ENCODE results near the gene TRIM26. TPM values are rescaled to one million over a fixed set of nuclear protein-coding genes. Genes with fewer than 3 reads are reported as not detected.

Gene TRIM26
- total and polyA plus RNA-seq, 2 experiments from 2014 or later, result 11.0 to 38.0 TPM

- H3K4me3 Mint-ChIP-seq, result no peak overlapping the region
- Histone ChIP-seq H3K4me3 (no peak overlapping the region), H3K36me3 (ENCODE audit: insufficient read depth) (no peaks in the 10 kb centered on the region), H3K9me2 (ENCODE audit: insufficient read depth) (peaks cover 2% of the 10 kb centered on the region; the same call in 1 of the 2 replicates), H4K20me1 (replicated peaks; ENCODE audit: insufficient read depth) (no peaks in the 10 kb centered on the region), H3K27me3 (ENCODE audit: insufficient read depth) (0 out of 2 replicates have a peak, but pooled peaks cover 3% of the 10 kb centered on the region), H2AFZ (no peak overlapping the region), H3K79me2 (replicated peaks; ENCODE audit: insufficient read depth) (no peaks in the 10 kb centered on the region), H3F3A (replicated peaks; ENCODE audit: low read depth) (no peaks in the 10 kb centered on the region), H3K27ac (ENCODE audit: low read depth) (no peak overlapping the region), H3K4me1 (ENCODE audit: insufficient read depth) (no peaks in the 10 kb centered on the region), H3K4me2 (no peak overlapping the region)
- H3K9me3 Mint-ChIP-seq, result no peaks in the 10 kb centered on the region
- TF ChIP-seq, protein P1, sequence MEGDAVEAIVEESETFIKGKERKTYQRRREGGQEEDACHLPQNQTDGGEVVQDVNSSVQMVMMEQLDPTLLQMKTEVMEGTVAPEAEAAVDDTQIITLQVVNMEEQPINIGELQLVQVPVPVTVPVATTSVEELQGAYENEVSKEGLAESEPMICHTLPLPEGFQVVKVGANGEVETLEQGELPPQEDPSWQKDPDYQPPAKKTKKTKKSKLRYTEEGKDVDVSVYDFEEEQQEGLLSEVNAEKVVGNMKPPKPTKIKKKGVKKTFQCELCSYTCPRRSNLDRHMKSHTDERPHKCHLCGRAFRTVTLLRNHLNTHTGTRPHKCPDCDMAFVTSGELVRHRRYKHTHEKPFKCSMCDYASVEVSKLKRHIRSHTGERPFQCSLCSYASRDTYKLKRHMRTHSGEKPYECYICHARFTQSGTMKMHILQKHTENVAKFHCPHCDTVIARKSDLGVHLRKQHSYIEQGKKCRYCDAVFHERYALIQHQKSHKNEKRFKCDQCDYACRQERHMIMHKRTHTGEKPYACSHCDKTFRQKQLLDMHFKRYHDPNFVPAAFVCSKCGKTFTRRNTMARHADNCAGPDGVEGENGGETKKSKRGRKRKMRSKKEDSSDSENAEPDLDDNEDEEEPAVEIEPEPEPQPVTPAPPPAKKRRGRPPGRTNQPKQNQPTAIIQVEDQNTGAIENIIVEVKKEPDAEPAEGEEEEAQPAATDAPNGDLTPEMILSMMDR (conservative IDR thresholded peaks at IDR 0.05; ENCODE audit: low read depth in 2 of 2), result peak; percentile 44 to 84
- no peak for TF ChIP-seq POLR2AphosphoS5 (IDR thresholded peaks at IDR 0.05; ENCODE audit: low read depth)
- H3K27ac Mint-ChIP-seq, result no peak overlapping the region
- ATAC-seq, result peak; percentile 84
- no peaks in the 10 kb centered on the region for H3K36me3 Mint-ChIP-seq (ENCODE audit: low read depth)
- no peaks in the 10 kb centered on the region for H3K4me1 Mint-ChIP-seq
- peaks cover 3% of the 10 kb centered on the region for H3K27me3 Mint-ChIP-seq (ENCODE audit: insufficient read depth, low read depth, poor library complexity)
- peak; percentile 60 for DNase-seq (ENCODE audit: low spot score)
Measured at GRCh38 chr6:30238178-30238795, 25.1 kb upstream of the TRIM26 start.

DNA sequence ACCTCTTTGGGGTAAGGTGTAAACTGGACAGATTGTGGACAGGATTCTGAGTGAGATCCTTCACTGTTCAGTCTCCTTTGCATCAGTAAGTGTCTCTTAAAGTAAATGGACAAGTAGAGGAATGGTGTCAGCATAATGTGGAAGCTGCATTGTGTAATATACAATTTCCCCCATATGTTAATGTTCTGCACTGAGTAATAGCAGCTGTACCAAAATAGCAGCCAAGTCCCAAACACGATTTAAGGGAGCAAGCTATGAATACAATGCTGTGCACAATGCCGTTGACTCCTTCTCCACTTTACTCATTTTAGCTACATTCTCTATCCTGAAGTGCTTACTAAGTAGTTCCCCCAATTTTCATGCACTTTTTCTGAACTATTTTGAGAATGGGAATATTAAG is 21.1 kb upstream of the TRIM26 start:
- Histone ChIP-seq H3K9me2 (ENCODE audit: insufficient read depth) (peaks cover 2% of the 10 kb centered on the region; the same call in 1 of the 2 replicates), H3K4me1 (ENCODE audit: insufficient read depth) (no peaks in the 10 kb centered on the region), H3F3A (replicated peaks; ENCODE audit: low read depth) (no peaks in the 10 kb centered on the region), H3K79me2 (replicated peaks; ENCODE audit: insufficient read depth) (no peaks in the 10 kb centered on the region), H3K27ac (ENCODE audit: low read depth) (no peak overlapping the region), H3K36me3 (ENCODE audit: insufficient read depth) (no peaks in the 10 kb centered on the region), H3K27me3 (ENCODE audit: insufficient read depth) (0 out of 2 replicates have a peak, but pooled peaks cover 3% of the 10 kb centered on the region), H2AFZ (no peak overlapping the region), H3K4me2 (no peak overlapping the region), H4K20me1 (replicated peaks; ENCODE audit: insufficient read depth) (no peaks in the 10 kb centered on the region), H3K4me3 (no peak overlapping the region)
- Mint-ChIP-seq H3K27me3 (ENCODE audit: insufficient read depth, low read depth, poor library complexity) (peaks cover 3% of the 10 kb centered on the region), H3K27ac (no peak overlapping the region), H3K4me3 (no peak overlapping the region), H3K36me3 (ENCODE audit: low read depth) (no peaks in the 10 kb centered on the region), H3K9me3 (no peaks in the 10 kb centered on the region), H3K4me1 (no peaks in the 10 kb centered on the region)
- ATAC-seq (no peak), DNase-seq (ENCODE audit: low spot score) (no peak)
- TF ChIP-seq NANOG (IDR thresholded peaks at IDR 0.05; ENCODE audit: borderline replicate concordance) (no peak), STAT1 (IDR thresholded peaks at IDR 0.05; ENCODE audit: unreplicated experiment) (no peak), EZH2phosphoT487 (IDR thresholded peaks at IDR 0.05; ENCODE audit: unreplicated experiment) (no peak), ZNF114 (CRISPR knock-in tag; IDR thresholded peaks at IDR 0.05) (no peak), CREB1 (CRISPR knock-in tag; IDR thresholded peaks at IDR 0.05; ENCODE audit: low read depth) (no peak), POLR2AphosphoS5 (IDR thresholded peaks at IDR 0.05; ENCODE audit: low read depth) (no peak), JUNB (IDR thresholded peaks at IDR 0.05; ENCODE audit: unreplicated experiment) (no peak)
- TF ChIP-seq, protein P1 (conservative IDR thresholded peaks at IDR 0.05; ENCODE audit: low read depth in 2 of 2), result no peak
- TF ChIP-seq, protein P2, sequence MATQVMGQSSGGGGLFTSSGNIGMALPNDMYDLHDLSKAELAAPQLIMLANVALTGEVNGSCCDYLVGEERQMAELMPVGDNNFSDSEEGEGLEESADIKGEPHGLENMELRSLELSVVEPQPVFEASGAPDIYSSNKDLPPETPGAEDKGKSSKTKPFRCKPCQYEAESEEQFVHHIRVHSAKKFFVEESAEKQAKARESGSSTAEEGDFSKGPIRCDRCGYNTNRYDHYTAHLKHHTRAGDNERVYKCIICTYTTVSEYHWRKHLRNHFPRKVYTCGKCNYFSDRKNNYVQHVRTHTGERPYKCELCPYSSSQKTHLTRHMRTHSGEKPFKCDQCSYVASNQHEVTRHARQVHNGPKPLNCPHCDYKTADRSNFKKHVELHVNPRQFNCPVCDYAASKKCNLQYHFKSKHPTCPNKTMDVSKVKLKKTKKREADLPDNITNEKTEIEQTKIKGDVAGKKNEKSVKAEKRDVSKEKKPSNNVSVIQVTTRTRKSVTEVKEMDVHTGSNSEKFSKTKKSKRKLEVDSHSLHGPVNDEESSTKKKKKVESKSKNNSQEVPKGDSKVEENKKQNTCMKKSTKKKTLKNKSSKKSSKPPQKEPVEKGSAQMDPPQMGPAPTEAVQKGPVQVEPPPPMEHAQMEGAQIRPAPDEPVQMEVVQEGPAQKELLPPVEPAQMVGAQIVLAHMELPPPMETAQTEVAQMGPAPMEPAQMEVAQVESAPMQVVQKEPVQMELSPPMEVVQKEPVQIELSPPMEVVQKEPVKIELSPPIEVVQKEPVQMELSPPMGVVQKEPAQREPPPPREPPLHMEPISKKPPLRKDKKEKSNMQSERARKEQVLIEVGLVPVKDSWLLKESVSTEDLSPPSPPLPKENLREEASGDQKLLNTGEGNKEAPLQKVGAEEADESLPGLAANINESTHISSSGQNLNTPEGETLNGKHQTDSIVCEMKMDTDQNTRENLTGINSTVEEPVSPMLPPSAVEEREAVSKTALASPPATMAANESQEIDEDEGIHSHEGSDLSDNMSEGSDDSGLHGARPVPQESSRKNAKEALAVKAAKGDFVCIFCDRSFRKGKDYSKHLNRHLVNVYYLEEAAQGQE (IDR thresholded peaks at IDR 0.05; ENCODE audit: unreplicated experiment), result no peak

Measured in GM23338 (cell line).